Activated naive CD8-positive, alpha-beta T cell treated with anti-CD3 and anti-CD28 coated beads for 36 hours (primary cell): Measurements from ENCODE around the gene PRSS53. TPM values are rescaled to one million over a fixed set of nuclear protein-coding genes. Genes with fewer than 3 reads are reported as not detected.

Source experiments
- DNase-seq: peaks from one replicate; pipeline ENCODE4 v3.0.0; 2021
- H3K27ac Mint-ChIP-seq: one replicate; pipeline ENCODE4 v1.8.0; 2022; ENCODE audit warnings: mild to moderate bottlenecking, moderate library complexity, mixed read lengths
- H3K27me3 Mint-ChIP-seq: one replicate; pipeline ENCODE4 v1.8.0; 2022; ENCODE audit warnings: mild to moderate bottlenecking, mixed read lengths
- H3K36me3 Mint-ChIP-seq: one replicate; pipeline ENCODE4 v1.8.0; 2021; ENCODE audit warnings: mild to moderate bottlenecking, mixed read lengths
- H3K4me1 Mint-ChIP-seq: one replicate; pipeline ENCODE4 v1.8.0; 2021; ENCODE audit warnings: mixed read lengths
- H3K4me3 Mint-ChIP-seq: one replicate; pipeline ENCODE4 v1.8.0; 2022; ENCODE audit warnings: mild to moderate bottlenecking, moderate library complexity, mixed read lengths
- H3K9me3 Mint-ChIP-seq: one replicate; pipeline ENCODE4 v1.8.0; 2022; ENCODE audit warnings: mixed read lengths
- total RNA-seq, 2 experiments: library from RNA; stranded (reverse); gene quantifications; one replicate each; pipeline ENCODE4 v1.2.3, GENCODE V29; 2021

PRSS53 gene
- total RNA-seq, 2 experiments from 2014 or later, result 3.0 to 3.1 TPM

GRCh38 chr16:31079342-31079944 is 9.3 kb downstream of the PRSS53 start:
- Mint-ChIP-seq H3K4me1 (peaks cover 27% of the 10 kb centered on the region), H3K27ac (peak overlapping the region; percentile 48), H3K27me3 (no peaks in the 10 kb centered on the region), H3K36me3 (peaks cover 18% of the 10 kb centered on the region), H3K9me3 (no peaks in the 10 kb centered on the region), H3K4me3 (no peak overlapping the region)
- no peak for DNase-seq

- Mint-ChIP-seq H3K4me3 (no peak overlapping the region), H3K27me3 (no peaks in the 10 kb centered on the region), H3K4me1 (peaks cover 27% of the 10 kb centered on the region), H3K9me3 (no peaks in the 10 kb centered on the region), H3K27ac (no peak overlapping the region), H3K36me3 (peaks cover 18% of the 10 kb centered on the region)
- no peak for DNase-seq
These were observed 10.0 kb downstream of the PRSS53 start for GRCh38 chr16:31078597-31079341.

- Mint-ChIP-seq H3K4me3 (no peak overlapping the region), H3K9me3 (no peaks in the 10 kb centered on the region), H3K27me3 (no peaks in the 10 kb centered on the region), H3K4me1 (peaks cover 27% of the 10 kb centered on the region), H3K36me3 (peaks cover 20% of the 10 kb centered on the region), H3K27ac (no peak overlapping the region)
- DNase-seq, result no peak
These were observed 10.9 kb downstream of the PRSS53 start for GRCh38 chr16:31077592-31078396.

- Mint-ChIP-seq H3K36me3 (peaks cover 25% of the 10 kb centered on the region), H3K27me3 (no peaks in the 10 kb centered on the region), H3K9me3 (no peaks in the 10 kb centered on the region), H3K27ac (no peak overlapping the region), H3K4me1 (peaks cover 29% of the 10 kb centered on the region), H3K4me3 (no peak overlapping the region)
- DNase-seq, result no peak
These were observed 11.7 kb downstream of the PRSS53 start for GRCh38 chr16:31077024-31077423.

GRCh38 chr16:31076319-31076718 is 12.4 kb downstream of the PRSS53 start:
- no peak for DNase-seq
- no peaks in the 10 kb centered on the region for H3K9me3 Mint-ChIP-seq
- H3K4me3 Mint-ChIP-seq, result peak overlapping the region; percentile 22
- H3K36me3 Mint-ChIP-seq, result peaks cover 25% of the 10 kb centered on the region
- peaks cover 34% of the 10 kb centered on the region for H3K4me1 Mint-ChIP-seq
- no peaks in the 10 kb centered on the region for H3K27me3 Mint-ChIP-seq
- H3K27ac Mint-ChIP-seq, result peak overlapping the region; percentile 48

- Mint-ChIP-seq H3K27ac (peak overlapping the region; percentile 95), H3K4me1 (peaks cover 30% of the 10 kb centered on the region), H3K27me3 (no peaks in the 10 kb centered on the region), H3K36me3 (peaks cover 24% of the 10 kb centered on the region), H3K9me3 (no peaks in the 10 kb centered on the region), H3K4me3 (peak overlapping the region; percentile 93)
- no peak for DNase-seq
These were observed 13.9 kb downstream of the PRSS53 start for GRCh38 chr16:31074814-31075183.

- H3K9me3 Mint-ChIP-seq, result no peaks in the 10 kb centered on the region
- H3K4me1 Mint-ChIP-seq, result peaks cover 29% of the 10 kb centered on the region
- H3K27ac Mint-ChIP-seq, result peak within 1 kb of the TSS; percentile 96
- H3K4me3 Mint-ChIP-seq, result peak within 1 kb of the TSS; percentile 98
- no peaks in the 10 kb centered on the region for H3K27me3 Mint-ChIP-seq
- peak; percentile 98 for DNase-seq
- H3K36me3 Mint-ChIP-seq, result peaks cover 21% of the 10 kb centered on the region
These were observed 14.6 kb downstream of the PRSS53 start, which contains the start of the genes ZNF646 and ZNF668 for GRCh38 chr16:31073970-31074813. Gene ZNF646, plus strand, starts transcription at chr16:31074422. Its CDS starts 1,903 bp downstream, at chr16:31076325. Gene ZNF668, minus strand, starts transcription at chr16:31074240. Its CDS starts 9,781 bp downstream, at chr16:31064459.

GRCh38 chr16:31073142-31073969 is 15.4 kb downstream of the PRSS53 start:
- DNase-seq, result peak; percentile 90
- Mint-ChIP-seq H3K9me3 (no peaks in the 10 kb centered on the region), H3K4me1 (peaks cover 34% of the 10 kb centered on the region), H3K4me3 (peak overlapping the region; percentile 98), H3K36me3 (peaks cover 21% of the 10 kb centered on the region), H3K27me3 (no peaks in the 10 kb centered on the region), H3K27ac (peak overlapping the region; percentile 96)

- Mint-ChIP-seq H3K4me1 (peaks cover 30% of the 10 kb centered on the region), H3K9me3 (no peaks in the 10 kb centered on the region), H3K27me3 (no peaks in the 10 kb centered on the region), H3K36me3 (peaks cover 15% of the 10 kb centered on the region), H3K4me3 (peak overlapping the region; percentile 98), H3K27ac (peak overlapping the region; percentile 96)
- DNase-seq, result no peak
These were observed 16.1 kb downstream of the PRSS53 start for GRCh38 chr16:31072540-31073141.

GRCh38 chr16:31071861-31072260 is 16.9 kb downstream of the PRSS53 start:
- H3K27ac Mint-ChIP-seq, result peak overlapping the region; percentile 96
- no peaks in the 10 kb centered on the region for H3K9me3 Mint-ChIP-seq
- H3K27me3 Mint-ChIP-seq, result no peaks in the 10 kb centered on the region
- H3K36me3 Mint-ChIP-seq, result peaks cover 14% of the 10 kb centered on the region
- peaks cover 30% of the 10 kb centered on the region for H3K4me1 Mint-ChIP-seq
- no peak for DNase-seq
- peak overlapping the region; percentile 98 for H3K4me3 Mint-ChIP-seq

- H3K27ac Mint-ChIP-seq, result no peak overlapping the region
- no peak for DNase-seq
- peaks cover 43% of the 10 kb centered on the region for H3K4me1 Mint-ChIP-seq
- no peaks in the 10 kb centered on the region for H3K27me3 Mint-ChIP-seq
- H3K4me3 Mint-ChIP-seq, result no peak overlapping the region
- H3K36me3 Mint-ChIP-seq, result peaks cover 17% of the 10 kb centered on the region
- H3K9me3 Mint-ChIP-seq, result no peaks in the 10 kb centered on the region
These were observed 21.4 kb downstream of the PRSS53 start for GRCh38 chr16:31067342-31067741.

GRCh38 chr16:31064882-31065461 is 23.8 kb downstream of the PRSS53 start:
- peaks cover 16% of the 10 kb centered on the region for H3K36me3 Mint-ChIP-seq
- H3K27ac Mint-ChIP-seq, result peak overlapping the region; percentile 3
- H3K4me3 Mint-ChIP-seq, result peak overlapping the region; percentile 7
- peaks cover 34% of the 10 kb centered on the region for H3K4me1 Mint-ChIP-seq
- H3K27me3 Mint-ChIP-seq, result no peaks in the 10 kb centered on the region
- no peak for DNase-seq
- H3K9me3 Mint-ChIP-seq, result no peaks in the 10 kb centered on the region
